Measurements from ENCODE around the gene ITPR1.
"Not testable (repeated sequence)": the region's sequence is repeated elsewhere in the genome, so short reads cannot be mapped to it uniquely, and the experiment has no call there.

Gene ITPR1

DNA sequence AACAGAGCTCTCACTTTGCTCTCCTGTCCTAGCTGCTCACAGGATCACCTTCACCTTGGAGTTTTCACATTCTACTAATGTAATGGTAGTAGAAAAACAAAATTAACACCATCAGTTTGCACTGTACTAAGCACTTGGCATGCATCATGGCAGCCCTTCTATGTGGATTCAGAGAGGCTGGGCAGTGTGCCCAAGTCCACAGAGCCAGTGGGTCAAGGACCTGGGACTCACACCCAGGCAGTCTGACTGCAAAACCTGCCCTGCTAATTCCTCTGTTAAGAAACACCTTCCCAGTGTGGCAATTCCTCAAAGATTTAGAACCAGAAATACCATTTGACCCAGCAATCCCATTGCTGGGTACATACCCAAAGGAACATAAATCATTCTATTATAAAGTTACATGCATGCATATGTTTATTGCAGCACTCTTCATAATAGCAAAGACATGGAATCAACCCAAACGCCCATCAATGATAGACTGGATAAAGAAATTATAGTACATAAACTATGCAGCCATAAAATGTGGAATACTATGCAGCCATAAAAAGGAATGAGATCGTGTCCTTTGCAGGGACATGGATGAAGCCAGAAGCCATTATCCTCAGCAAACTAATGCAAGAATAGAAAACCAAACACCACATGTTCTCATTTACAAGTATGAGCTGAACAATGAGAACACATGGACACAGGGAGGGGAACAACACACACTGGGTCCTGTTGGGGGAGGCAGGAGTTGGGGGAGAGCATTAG, 269.5 kb downstream of the ITPR1 start:
- not testable (repeated sequence) for DNase-seq

DNA sequence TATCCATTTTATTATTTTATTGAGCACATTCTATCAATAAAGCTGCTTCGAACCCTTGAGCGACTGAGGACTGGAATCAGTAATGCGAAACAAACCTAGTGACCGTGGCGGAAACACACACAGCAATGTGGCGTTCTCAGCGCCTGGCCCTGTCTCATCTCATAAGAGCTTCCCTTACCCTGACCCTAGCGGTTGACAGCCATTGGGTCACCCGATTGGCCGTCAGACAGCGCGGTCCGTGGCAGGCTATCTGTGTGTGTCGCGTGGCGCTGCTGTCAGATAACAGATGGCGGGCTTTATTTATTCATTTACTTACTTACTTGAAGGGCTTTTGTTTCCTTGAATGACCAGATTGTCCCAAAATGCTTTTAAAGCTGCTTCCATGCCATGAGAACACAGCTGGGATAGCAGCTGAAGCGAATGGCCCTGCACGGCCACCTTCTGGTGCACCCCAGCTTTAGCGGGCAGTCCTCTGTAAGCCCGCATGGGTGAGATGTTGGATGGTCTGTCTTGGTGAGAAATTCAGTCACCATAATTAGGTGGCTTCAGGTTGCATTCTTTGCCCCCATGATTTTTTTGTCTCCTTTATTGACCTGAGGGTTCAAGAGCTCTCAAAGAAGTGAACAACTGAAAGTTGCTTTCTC, 270.6 kb downstream of the ITPR1 start:
- no peak for DNase-seq

DNA sequence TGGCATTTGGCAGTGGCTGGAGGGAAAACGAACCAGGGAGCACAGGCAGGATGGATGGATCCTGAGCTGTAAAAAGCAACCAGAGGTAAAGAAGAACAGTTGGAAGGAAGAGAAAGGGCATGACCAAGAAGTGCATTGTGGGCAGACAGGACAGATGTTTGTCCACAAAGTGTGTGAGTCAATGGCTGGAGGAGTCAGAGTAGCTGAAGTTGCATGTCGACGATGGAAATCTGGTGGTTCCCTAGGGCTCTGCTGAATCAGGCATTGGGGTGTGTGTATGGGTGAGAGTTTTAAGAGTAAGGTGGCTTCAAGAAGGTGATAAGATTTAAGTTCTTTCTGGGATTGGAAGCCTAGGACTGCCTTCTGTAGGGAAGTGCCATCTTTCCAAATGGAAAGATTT, 272.1 kb downstream of the ITPR1 start:
- no peak for DNase-seq

GRCh38 chr3:4766263-4766662, 273.1 kb downstream of the ITPR1 start:
- DNase-seq, result no peak

DNA sequence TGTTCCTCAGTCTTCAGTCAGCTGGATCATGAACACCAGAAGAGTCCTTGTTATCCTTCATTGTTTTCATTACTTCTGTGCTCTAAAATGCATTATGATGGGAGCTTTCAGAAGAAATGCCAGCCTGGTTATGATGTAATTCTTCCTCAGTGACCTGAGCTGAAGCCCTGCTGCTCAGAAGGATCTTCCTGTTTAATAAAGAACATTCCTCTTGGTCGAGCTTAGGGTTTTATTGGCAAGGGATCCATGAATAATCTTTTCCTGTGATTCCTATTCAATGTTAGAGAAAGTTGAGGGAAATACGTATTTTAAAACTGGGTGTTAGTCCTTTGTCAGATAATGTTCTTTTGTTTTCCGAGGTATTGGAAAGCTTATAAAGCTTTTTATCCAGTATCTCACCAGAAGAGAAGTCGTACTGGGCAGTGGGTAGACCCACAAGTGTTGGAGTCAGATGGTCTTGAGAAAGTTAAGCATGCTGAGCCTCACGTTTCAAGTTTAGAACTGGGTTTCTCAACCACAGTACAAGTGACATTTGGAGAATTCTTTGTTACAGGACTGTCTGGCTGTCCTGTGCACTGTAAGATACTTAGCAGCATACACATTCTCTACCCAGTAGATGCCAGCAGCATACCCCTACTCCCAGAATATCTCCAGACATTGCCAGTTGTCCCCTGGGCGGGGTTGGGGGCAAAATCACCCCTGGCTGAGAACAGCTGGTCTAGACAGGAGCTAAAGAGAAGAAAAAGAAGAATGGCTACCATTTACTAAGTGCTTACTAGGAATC, 273.8 kb downstream of the ITPR1 start:
- no peak for DNase-seq

DNA sequence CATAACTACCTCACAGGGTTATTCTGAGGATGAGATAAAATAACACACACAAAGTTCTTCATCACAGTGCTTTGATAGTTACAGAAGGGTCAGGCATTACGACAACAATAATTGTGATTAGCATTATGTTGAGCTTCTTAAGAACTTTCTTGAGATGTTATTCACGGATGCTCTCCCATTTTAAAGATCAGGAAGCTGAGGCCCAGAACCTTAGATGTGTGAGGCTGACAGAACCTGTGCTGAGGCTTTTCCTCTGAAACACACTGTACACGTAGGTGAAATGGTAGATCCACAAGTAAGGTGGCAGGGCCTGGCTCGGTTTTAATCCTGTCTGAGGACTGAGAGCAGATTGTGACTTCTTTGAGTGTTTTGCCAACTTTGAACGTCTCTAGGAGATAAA, 274.9 kb downstream of the ITPR1 start:
- DNase-seq, result no peak

- no peak for DNase-seq
Observed at GRCh38 chr3:4768521-4768920, 275.4 kb downstream of the ITPR1 start.

- no peak for DNase-seq
Observed at GRCh38 chr3:4770561-4770960, 277.4 kb downstream of the ITPR1 start.

DNA sequence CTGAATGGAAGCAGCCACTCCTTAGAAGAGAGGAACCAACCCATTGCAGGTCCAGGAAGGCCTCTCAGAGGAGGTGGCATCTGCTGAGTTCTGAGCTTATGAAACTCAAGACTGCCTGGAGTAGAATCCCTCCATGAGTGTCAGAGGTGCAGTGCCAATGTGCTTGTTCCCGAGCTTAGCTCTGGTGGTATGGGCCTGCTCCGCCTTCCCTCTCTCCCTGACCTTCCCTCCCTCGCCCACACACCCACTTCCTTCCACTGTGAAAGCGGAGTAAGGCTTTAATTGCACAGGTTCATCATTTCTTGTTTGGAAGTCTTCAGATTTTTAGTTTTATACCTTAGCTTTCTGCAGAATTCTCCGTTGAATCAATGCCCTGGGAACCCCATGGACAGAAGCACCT, 278.1 kb downstream of the ITPR1 start:
- DNase-seq, result no peak

- no peak for DNase-seq
Observed at GRCh38 chr3:4772171-4772804, 279.1 kb downstream of the ITPR1 start.

DNA sequence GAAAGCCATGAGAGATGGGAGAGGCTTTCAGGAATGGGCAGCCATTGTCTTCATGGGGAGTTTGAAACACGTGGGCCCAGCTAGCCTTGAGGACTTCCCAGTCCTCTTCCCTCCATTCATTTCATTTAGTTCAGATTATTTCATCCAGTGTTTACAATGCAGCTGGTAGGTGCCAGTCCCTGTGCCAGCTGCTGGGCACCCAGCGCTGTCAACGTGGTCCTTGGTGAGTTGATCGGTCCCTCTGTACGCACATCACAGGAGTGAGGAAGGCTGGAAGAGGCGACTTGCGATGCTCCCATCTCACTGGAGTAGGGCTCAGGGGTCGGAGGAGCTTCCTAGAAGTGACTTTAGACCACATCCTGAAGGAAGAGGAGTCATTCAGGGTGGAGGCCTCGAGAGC, 279.7 kb downstream of the ITPR1 start:
- DNase-seq, result no peak

DNA sequence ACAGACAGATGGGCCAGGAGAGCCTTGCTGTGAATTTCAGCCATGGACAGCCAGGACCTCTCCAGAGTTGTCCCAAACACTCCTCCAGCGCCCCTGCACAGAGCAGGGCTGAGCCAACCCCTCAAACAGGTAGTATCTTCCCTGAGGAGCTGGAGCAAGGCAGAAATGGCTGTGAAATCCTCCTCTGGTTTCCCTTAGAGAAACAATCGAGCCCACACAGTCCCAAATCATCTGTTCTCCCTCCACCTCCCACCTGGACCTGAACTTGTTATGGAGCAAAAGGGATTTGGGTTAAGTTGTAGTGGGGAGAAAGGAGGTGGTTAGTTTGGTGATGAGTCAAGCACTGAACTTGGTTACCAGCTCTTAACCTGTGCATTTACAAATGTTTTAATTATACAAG, 280.4 kb downstream of the ITPR1 start:
- no peak for DNase-seq

DNA sequence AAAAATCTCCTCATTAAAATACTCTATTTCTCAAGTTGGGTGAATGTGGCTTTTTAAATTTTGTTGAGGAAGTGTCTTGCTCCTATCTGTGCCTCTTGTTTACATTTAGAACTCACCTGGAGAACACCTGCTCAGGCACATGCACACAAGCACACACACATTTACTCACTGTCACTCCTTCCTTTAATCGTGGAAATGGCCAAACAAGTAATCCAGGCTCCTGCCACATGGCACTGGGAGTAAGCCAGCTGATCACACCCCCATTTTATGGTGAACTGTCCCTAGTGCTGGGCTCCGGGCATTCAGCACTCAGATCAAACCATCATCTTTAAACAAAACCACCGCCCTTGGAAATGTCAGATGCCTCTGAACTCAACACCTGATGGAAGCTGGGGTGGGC, 281.4 kb downstream of the ITPR1 start:
- DNase-seq, result no peak

- DNase-seq, result no peak
Observed at GRCh38 chr3:4776399-4776979, 283.3 kb downstream of the ITPR1 start.

DNA sequence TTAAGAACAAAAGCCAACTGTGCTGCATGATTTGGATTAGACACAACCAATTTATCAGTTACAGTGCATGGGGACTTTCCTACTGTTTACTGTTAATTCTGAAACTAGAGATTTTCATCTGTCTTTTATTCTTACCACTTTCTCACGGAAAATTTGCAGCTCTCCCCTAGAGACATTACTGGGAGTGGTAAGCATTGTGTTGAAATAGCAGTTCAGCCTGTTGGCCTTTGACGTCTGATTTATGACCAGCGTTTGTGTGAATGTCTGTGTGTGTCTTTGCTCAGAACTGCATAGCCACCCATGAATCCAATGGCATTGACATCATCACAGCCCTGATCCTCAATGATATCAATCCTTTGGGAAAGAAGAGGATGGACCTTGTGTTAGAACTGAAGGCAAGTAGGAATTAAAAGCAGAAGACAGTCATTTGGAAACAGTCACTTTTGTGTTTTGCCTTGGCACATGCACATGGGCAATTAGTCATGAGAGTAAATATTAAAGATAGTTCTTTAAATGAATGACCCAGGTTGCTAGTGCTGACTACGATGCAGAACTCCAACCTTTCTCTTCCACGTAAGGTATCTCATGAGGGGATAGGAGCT, 283.9 kb downstream of the ITPR1 start:
- DNase-seq, result no peak

DNA sequence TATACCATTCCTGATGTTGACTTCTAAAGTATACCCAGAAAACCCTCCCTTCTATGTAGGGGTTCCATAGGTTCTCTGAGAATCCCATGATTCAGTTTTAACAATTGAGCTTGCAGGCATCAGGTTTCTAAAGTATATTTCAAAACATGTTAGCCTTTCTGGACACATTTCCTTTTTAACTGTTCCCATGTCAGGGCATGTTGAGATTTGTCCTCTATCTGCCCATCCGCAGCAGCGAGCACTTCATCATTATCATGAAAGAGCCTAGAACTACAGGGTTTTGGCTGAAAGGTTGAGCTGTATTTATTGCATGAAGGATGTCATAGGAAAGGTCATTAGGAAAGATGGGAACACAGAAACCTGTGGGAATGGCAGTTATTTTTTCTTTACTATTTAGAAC, 285.0 kb downstream of the ITPR1 start:
- no peak for DNase-seq

- DNase-seq, result no peak
Observed at GRCh38 chr3:4778740-4779139, 285.6 kb downstream of the ITPR1 start.

GRCh38 chr3:4780545-4780957, 287.4 kb downstream of the ITPR1 start:
- no peak for DNase-seq

DNA sequence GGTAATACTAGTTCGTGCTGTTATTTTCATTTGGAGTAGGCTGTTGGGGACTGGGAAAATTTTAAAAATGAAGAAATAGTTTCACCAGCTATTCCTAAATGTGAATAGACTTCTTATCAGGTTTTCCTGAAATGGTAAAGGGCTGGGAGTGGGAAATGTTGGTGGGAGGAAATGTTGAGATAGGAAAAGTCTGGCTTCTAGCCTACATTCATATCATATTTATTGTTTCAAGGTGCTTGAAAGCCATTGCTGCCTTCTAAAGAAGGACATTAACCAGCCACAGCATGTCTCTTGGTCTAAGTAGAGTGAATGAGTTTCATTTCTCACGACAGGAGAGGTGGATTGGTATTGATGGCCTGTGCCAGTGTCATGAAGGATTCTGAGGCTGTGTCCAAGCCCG, 288.9 kb downstream of the ITPR1 start:
- no peak for DNase-seq

- no peak for DNase-seq
Observed at GRCh38 chr3:4785551-4785950, 292.4 kb downstream of the ITPR1 start.

GRCh38 chr3:4786431-4786830, 293.3 kb downstream of the ITPR1 start:
- DNase-seq, result no peak

DNA sequence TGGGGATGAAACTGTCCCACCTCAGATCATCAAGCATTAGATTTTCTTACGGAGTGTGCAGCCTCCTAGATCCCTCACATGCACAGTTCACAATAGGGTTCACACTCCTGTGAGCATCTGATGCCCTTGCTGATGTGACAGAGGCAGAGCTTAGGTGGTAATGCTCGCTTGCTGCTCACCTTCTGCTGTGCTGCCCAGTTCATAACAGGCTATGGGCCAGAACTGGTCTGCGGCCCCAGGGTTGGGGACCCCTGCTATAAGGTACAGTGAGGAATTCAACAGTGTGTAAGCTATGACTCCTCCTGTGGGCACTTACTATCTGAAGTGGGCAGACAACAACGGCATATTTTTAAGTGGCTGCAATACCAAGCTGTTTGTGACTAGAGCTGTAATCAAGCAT, 298.2 kb downstream of the ITPR1 start:
- DNase-seq, result no peak

GRCh38 chr3:4793311-4793710, 300.2 kb downstream of the ITPR1 start:
- DNase-seq, result no peak
